Inferior parietal cortex (tissue), 1 donor: ENCODE measurements around the gene PPP1R15A.
"Not testable (repeated sequence)": the region's sequence is repeated elsewhere in the genome, so short reads cannot be mapped to it uniquely, and the experiment has no call there.

Experiments used
- DNase-seq: peaks from one replicate; pipeline ENCODE4 v3.0.0-alpha.2; 2016; ENCODE audit errors: extremely low spot score

PPP1R15A gene

DNA sequence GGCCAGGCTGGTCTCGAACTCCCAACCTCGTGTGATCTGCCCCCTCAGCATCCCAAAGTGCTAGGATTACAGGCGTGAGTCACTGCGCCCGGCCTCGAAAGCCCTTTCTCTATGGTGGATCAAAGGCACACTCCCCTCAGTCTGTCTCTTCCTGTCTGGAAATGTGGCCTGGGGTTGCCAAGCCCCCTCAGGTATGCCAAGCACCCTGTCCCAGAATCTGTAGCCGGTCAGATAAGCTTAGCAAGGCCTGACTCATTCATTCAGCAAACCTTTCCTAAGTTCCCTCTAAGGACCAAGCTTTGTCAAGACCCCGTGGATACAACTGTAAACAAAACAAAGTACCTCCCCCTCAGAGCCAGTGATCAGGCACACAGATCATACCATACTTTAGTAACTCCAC lies 42.0 kb downstream of the PPP1R15A start:
- DNase-seq: no peak

DNA sequence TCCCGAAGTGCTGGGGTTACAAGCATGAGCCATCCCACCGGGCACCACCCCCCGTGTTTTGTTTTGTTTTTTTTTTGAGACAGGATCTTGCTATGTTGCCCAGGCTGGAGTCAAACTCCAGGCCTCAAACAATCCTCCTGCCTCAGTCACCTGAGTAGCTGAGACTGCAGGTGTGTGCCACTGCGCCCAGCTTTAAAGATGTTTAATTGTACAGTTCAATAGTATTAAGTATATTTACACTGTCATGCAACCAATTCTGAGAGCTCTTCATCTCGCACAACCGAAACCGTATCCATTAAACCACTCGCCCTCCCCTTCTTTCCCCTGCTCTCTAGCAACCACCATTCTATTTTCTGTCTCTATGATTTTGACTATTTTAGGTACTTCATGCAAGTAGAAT lies 43.5 kb downstream of the PPP1R15A start:
- no peak for DNase-seq

GRCh38 chr19:48918071-48918470 lies 45.9 kb downstream of the PPP1R15A start:
- no peak for DNase-seq

DNA sequence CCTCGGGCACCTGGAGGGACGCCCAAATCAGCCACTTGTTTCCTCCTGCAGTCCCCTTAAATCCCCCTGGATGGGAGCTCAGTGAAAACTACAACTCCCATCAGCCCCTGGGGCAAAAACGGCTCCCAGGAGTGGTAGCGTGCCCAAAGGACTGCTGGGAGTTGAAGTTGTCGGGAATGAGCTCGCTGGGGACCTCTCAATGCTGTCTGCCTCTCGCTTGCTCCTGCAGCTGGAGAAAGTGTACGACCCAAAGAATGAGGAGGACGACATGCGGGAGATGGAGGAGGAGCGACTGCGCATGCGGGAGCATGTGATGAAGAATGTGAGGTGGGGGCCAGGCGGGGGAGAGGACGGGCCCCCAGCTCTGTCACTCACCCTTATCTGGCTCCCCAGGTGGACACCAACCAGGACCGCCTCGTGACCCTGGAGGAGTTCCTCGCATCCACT lies 46.6 kb downstream of the PPP1R15A start:
- no peak for DNase-seq

DNA sequence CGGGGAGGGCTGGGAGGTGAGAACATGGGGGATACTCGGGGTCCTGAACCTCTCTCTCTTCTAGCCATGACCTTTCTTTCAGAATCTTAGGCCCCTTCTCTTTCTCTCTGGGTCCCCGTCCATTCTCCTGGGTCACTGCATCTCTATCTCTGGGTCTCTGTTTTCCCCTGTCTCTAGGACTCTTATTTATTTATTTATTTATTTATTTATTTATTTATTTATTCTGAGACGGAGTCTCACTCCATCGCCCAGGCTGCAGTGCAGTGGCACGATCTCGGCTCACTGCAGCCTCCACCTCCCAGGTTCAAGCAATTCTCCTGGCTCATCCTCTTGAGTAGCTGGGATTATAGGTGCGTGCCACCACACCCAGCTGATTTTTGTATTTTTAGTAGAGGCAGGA lies 47.0 kb downstream of the PPP1R15A start:
- DNase-seq: not testable (repeated sequence)

DNA sequence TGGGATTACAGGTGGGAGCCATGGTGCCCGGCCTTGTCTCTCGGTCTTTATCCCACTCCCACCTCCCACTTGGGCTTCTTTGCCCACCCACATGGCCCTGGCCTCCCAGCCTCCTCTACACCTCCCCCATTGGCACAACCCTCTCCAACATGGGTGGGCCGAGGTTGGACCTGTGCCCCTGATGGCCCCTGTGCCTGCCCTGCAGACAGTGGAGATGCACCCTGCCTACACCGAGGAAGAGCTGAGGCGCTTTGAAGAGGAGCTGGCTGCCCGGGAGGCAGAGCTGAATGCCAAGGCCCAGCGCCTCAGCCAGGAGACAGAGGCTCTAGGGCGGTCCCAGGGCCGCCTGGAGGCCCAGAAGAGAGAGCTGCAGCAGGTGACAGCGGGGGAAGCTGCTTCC lies 48.7 kb downstream of the PPP1R15A start:
- DNase-seq: no peak

DNA sequence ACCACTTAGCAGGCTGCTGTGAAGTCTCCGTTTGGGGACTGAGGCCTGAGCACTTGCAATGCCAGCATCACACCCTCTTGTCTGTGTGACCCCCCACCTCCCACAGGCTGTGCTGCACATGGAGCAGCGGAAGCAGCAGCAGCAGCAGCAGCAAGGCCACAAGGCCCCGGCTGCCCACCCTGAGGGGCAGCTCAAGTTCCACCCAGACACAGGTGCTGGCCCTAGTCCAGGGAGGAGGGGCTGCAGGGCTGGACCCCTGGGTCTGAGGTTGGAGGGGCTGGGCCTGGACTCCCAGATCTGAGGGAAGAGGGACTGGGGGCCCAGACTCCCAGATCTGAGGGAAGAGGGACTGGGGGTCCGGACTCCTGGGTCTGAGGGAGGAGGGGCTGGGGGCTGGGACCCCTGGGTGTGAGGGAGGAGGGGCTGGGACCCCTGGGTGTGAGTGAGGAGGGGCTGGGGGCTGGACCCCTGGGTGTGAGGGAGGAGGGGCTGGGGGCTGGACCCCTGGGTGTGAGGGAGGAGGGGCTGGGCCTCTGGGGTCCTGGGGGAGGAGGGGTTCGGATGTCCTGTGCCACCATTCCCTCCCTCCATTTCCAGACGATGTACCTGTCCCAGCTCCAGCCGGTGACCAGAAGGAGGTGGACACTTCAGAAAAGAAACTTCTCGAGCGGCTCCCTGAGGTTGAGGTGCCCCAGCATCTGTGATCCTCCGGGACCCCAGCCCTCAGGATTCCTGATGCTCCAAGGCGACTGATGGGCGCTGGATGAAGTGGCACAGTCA lies 49.7 kb downstream of the PPP1R15A start:
- no peak for DNase-seq

DNA sequence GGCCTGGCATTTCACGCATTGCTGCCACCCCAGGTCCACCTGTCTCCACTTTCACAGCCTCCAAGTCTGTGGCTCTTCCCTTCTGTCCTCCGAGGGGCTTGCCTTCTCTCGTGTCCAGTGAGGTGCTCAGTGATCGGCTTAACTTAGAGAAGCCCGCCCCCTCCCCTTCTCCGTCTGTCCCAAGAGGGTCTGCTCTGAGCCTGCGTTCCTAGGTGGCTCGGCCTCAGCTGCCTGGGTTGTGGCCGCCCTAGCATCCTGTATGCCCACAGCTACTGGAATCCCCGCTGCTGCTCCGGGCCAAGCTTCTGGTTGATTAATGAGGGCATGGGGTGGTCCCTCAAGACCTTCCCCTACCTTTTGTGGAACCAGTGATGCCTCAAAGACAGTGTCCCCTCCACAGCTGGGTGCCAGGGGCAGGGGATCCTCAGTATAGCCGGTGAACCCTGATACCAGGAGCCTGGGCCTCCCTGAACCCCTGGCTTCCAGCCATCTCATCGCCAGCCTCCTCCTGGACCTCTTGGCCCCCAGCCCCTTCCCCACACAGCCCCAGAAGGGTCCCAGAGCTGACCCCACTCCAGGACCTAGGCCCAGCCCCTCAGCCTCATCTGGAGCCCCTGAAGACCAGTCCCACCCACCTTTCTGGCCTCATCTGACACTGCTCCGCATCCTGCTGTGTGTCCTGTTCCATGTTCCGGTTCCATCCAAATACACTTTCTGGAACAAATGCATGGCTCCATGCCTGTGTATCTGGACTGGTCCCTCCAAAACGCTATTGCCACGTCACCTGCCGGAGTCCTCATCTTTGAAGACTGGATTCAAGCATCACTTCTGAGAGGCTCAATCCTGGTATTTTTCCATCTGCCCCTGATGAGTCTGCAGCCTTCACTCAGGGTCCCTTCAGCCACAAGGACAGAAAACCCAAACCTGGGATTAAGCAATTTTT lies 50.6 kb downstream of the PPP1R15A start:
- DNase-seq: no peak

- no peak for DNase-seq
These were observed 53.1 kb downstream of the PPP1R15A start for GRCh38 chr19:48925240-48925843.
